Panc1 (cell line): Measurements from ENCODE around the gene DCC.

Experiments
- POLR2AphosphoS5 ChIP-seq: IDR thresholded peaks from 2 replicates; pipeline ENCODE4 v1.6.1; 2012; ENCODE audit warnings: mild to moderate bottlenecking, low read depth, low read length, moderate library complexity
- TF ChIP-seq, protein P1 (sequence below): fragments of 450-650 bp; IDR thresholded peaks from 2 replicates; pipeline ENCODE4 v1.5.1; 2017; ENCODE audit warnings: mild to moderate bottlenecking
- TF ChIP-seq, protein P2 (sequence below), 2 experiments: IDR thresholded peaks; 2 replicates each; pipeline ENCODE4 v1.6.1; 2011 to 2012; ENCODE audit warnings: low read depth in 2 of 2, control low read depth in 1 of 2, low read length in 1 of 2, mild to moderate bottlenecking in 1 of 2, moderate library complexity in 1 of 2; ENCODE audit not compliant: insufficient read depth in 1 of 2

DNA sequence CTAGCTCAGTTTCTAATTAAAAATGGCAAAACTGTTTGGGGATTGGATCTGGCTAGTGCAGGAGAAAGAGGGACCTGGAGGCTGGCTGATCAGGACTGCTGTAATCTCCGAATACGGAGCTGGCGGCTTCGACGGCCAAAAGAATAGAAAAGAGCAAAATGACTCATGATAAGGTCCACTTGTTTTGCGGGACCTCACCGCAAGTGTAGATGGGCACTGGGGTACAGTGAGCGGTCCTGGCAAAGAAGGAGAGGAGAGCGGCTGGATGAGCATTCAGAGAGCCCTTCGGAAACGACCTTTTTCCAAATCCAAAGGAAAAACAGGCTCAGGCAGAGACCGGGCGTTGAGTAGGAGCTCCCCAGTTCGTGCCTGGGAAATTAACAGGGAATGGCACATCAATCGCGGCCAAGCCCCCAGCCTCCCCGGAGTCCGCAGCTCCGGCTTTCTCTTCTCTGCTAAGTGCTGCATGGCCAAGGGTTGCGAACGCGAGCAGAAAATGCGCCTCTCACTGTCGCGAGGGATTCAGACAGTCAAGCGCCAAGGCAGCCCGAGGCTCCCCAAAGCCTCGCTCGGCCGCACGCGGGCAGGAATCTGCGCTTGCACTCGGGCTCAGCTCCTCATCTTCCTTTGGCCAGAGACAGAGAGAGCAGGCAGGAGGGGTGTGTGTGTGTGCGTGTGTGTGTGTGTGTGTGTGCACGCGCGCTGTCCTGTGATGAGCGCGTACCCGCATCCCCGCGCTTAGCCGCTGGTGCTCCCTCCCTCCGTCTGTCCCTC is 1.8 kb downstream of the DCC start:
- TF ChIP-seq, protein P1, sequence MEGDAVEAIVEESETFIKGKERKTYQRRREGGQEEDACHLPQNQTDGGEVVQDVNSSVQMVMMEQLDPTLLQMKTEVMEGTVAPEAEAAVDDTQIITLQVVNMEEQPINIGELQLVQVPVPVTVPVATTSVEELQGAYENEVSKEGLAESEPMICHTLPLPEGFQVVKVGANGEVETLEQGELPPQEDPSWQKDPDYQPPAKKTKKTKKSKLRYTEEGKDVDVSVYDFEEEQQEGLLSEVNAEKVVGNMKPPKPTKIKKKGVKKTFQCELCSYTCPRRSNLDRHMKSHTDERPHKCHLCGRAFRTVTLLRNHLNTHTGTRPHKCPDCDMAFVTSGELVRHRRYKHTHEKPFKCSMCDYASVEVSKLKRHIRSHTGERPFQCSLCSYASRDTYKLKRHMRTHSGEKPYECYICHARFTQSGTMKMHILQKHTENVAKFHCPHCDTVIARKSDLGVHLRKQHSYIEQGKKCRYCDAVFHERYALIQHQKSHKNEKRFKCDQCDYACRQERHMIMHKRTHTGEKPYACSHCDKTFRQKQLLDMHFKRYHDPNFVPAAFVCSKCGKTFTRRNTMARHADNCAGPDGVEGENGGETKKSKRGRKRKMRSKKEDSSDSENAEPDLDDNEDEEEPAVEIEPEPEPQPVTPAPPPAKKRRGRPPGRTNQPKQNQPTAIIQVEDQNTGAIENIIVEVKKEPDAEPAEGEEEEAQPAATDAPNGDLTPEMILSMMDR: no peak
- TF ChIP-seq POLR2AphosphoS5: no peak
- TF ChIP-seq, protein P2, sequence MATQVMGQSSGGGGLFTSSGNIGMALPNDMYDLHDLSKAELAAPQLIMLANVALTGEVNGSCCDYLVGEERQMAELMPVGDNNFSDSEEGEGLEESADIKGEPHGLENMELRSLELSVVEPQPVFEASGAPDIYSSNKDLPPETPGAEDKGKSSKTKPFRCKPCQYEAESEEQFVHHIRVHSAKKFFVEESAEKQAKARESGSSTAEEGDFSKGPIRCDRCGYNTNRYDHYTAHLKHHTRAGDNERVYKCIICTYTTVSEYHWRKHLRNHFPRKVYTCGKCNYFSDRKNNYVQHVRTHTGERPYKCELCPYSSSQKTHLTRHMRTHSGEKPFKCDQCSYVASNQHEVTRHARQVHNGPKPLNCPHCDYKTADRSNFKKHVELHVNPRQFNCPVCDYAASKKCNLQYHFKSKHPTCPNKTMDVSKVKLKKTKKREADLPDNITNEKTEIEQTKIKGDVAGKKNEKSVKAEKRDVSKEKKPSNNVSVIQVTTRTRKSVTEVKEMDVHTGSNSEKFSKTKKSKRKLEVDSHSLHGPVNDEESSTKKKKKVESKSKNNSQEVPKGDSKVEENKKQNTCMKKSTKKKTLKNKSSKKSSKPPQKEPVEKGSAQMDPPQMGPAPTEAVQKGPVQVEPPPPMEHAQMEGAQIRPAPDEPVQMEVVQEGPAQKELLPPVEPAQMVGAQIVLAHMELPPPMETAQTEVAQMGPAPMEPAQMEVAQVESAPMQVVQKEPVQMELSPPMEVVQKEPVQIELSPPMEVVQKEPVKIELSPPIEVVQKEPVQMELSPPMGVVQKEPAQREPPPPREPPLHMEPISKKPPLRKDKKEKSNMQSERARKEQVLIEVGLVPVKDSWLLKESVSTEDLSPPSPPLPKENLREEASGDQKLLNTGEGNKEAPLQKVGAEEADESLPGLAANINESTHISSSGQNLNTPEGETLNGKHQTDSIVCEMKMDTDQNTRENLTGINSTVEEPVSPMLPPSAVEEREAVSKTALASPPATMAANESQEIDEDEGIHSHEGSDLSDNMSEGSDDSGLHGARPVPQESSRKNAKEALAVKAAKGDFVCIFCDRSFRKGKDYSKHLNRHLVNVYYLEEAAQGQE (IDR thresholded peaks at IDR 0.05; ENCODE audit: insufficient read depth in 1 of 2, low read depth in 2 of 2, low read length in 1 of 2): no peak
